B cell (primary cell): Measurements from ENCODE around the gene DNAH8. TPM values are rescaled to one million over a fixed set of nuclear protein-coding genes. Genes with fewer than 3 reads are reported as not detected.

Experiments used
- ATAC-seq: fragments of 200-7000 bp; cut with Tn5 transposase; one replicate; pipeline ENCODE4 v1.10.0; 2021; ENCODE audit warnings: low read depth, mild to moderate bottlenecking, moderate number of reproducible peaks, moderate library complexity
- CTCF ChIA-PET: fragments of 350-600 bp; sonication (Branson Sonifier 250); formaldehyde crosslinking; loops from one replicate; lab custom pipeline; 2021; ENCODE audit warnings: antibody characterized with exemption, inconsistent platforms; lab: Charles Lee
- POLR2A ChIA-PET: fragments of 350-600 bp; sonication (Branson Sonifier 250); formaldehyde crosslinking; loops from one replicate; lab custom pipeline; 2021; ENCODE audit warnings: antibody characterized with exemption; lab: Charles Lee
- DNase-seq: peaks from one replicate; pipeline ENCODE4 v3.0.0; 2013
- H2AFZ ChIP-seq: 2 replicates; pipeline ENCODE4 v1.6.1; 2012; ENCODE audit warnings: mild to moderate bottlenecking, low read depth, low read length; ENCODE audit not compliant: insufficient read depth, poor library complexity, severe bottlenecking
- H3K27ac ChIP-seq, 2 donors: 1 replicate in 1 of 2; 2 replicates in 1 of 2; pipeline ENCODE4 v1.5.1; 2012 to 2013; ENCODE audit warnings: low read length in 2 of 2, mild to moderate bottlenecking in 2 of 2, moderate library complexity in 1 of 2
- H3K27me3 ChIP-seq, 4 experiments: fragments of 200-600 bp in 1 of 4; sonication (generic) in 1 of 4; replicated peaks in 1 of 4; 1 replicate in 2 of 4; 2 replicates in 2 of 4; pipeline versions ENCODE4 v1.6.1 to v1.7.0; 2013 to 2016; ENCODE audit warnings: low read length in 3 of 4, mild to moderate bottlenecking in 2 of 4, mixed read lengths in 1 of 4, moderate library complexity in 1 of 4; ENCODE audit not compliant: insufficient read depth in 4 of 4, control insufficient read depth in 3 of 4; ENCODE audit errors: control extremely low read depth in 1 of 4
- H3K36me3 ChIP-seq, 2 experiments: replicated peaks in 1 of 2; 1 replicate in 1 of 2; 2 replicates in 1 of 2; pipeline versions ENCODE4 v1.6.1 to v1.7.1; 2013; ENCODE audit warnings: low read length in 1 of 2; ENCODE audit not compliant: insufficient read depth in 2 of 2, control insufficient read depth in 1 of 2; ENCODE audit errors: control extremely low read depth in 1 of 2, extremely low read depth in 1 of 2
- H3K4me1 ChIP-seq, 2 donors: fragments of 200-600 bp in 1 of 2; sonication (generic) in 1 of 2; 1 replicate in 1 of 2; 2 replicates in 1 of 2; pipeline versions ENCODE4 v1.5.1 to v1.6.1; 2013 to 2017; ENCODE audit warnings: low read length in 2 of 2; ENCODE audit not compliant: control insufficient read depth in 2 of 2, insufficient read depth in 2 of 2
- H3K4me2 ChIP-seq: replicated peaks from 2 replicates; pipeline ENCODE3; 2012; ENCODE audit warnings: mild to moderate bottlenecking, low read depth, low read length; ENCODE audit not compliant: poor library complexity, severe bottlenecking
- H3K4me3 ChIP-seq, 5 experiments: fragments of 200-600 bp in 1 of 5; sonication (generic) in 1 of 5; 1 replicate in 3 of 5; 2 replicates in 2 of 5; pipeline versions ENCODE4 v1.5.1 to v1.7.0; 2011 to 2016; ENCODE audit warnings: low read length in 4 of 5, mild to moderate bottlenecking in 4 of 5, low read depth in 2 of 5, control low read depth in 1 of 5, moderate library complexity in 1 of 5; ENCODE audit not compliant: insufficient read depth in 1 of 5; ENCODE audit errors: control extremely low read depth in 1 of 5, extremely low read depth in 1 of 5
- H3K79me2 ChIP-seq: fragments of 200-600 bp; sonication (generic); one replicate; pipeline ENCODE4 v1.6.0; 2016; ENCODE audit warnings: low read length; ENCODE audit not compliant: control insufficient read depth, insufficient read depth
- H3K9ac ChIP-seq: fragments of 200-600 bp; sonication (generic); 2 replicates; pipeline ENCODE4 v1.6.1; 2017; ENCODE audit warnings: mild to moderate bottlenecking, low read length, moderate library complexity
- H3K9me3 ChIP-seq, 3 donors: one replicate each; pipeline versions ENCODE4 v1.6.1 to v1.7.1; 2013; ENCODE audit warnings: low read length in 2 of 3; ENCODE audit not compliant: control insufficient read depth in 2 of 3, insufficient read depth in 1 of 3; ENCODE audit errors: control extremely low read depth in 1 of 3
- H4K20me1 ChIP-seq: 2 replicates; pipeline ENCODE4 v1.6.0; 2012; ENCODE audit warnings: mild to moderate bottlenecking, low read length; ENCODE audit not compliant: insufficient read depth, control insufficient read depth, poor library complexity, severe bottlenecking
- H3K27ac Mint-ChIP-seq: one replicate; pipeline ENCODE4 v1.8.0; 2021; ENCODE audit warnings: mixed read lengths
- H3K27me3 Mint-ChIP-seq: one replicate; pipeline ENCODE4 v1.8.0; 2021; ENCODE audit warnings: mixed read lengths
- H3K4me1 Mint-ChIP-seq: one replicate; pipeline ENCODE4 v1.8.0; 2021; ENCODE audit warnings: mixed read lengths
- H3K4me3 Mint-ChIP-seq: one replicate; pipeline ENCODE4 v1.8.0; 2021; ENCODE audit warnings: mixed read lengths
- H3K9me3 Mint-ChIP-seq: one replicate; pipeline ENCODE4 v1.8.0; 2022; ENCODE audit warnings: mixed read lengths; ENCODE audit not compliant: insufficient read depth
- EZH2 ChIP-seq: IDR thresholded peaks from 2 replicates; pipeline ENCODE4 v1.6.1; 2012; ENCODE audit warnings: borderline replicate concordance, low read depth, mild to moderate bottlenecking, moderate library complexity, low read length; ENCODE audit not compliant: insufficient read depth, poor library complexity, severe bottlenecking
- WGBS: methylation state at CpG from one replicate; pipeline ENCODE4 v1.1.5; 2013; ENCODE audit warnings: missing lambda C conversion rate; ENCODE audit not compliant: insufficient coverage; 5-methylcytosine and 5-hydroxymethylcytosine counted together
- intact Hi-C: fragments of 100-400 bp; cut with micrococcal nuclease; formaldehyde crosslinking; loops from one replicate; pipeline ENCODE4 v1.10.0; 2022
- polyA plus RNA-seq: library from polyadenylated mRNA; depleted of rRNA; stranded (reverse); fragments of >200 nt; gene quantifications from 2 replicates; pipeline ENCODE4 v1.2.3, GENCODE V29; 2012
- total RNA-seq, 2 donors: library from RNA; stranded (reverse); fragments of 120-200 nt in 1 of 2; gene quantifications; 1 replicate in 1 of 2; 2 replicates in 1 of 2; pipeline versions ENCODE4 v1.2.3 to v1.2.4, GENCODE V29; 2013 to 2022
- TF ChIP-seq, protein P1 (sequence below): fragments of 200-600 bp; IDR thresholded peaks from one replicate; pipeline ENCODE4 v1.8.0; 2022; ENCODE audit warnings: antibody characterized with exemption, mild to moderate bottlenecking

DNAH8 gene
- total and polyA plus RNA-seq, 2 donors (not counting 1 experiment from before 2014, with no cell fraction given), result 0.69 to 1.1 TPM

DNA sequence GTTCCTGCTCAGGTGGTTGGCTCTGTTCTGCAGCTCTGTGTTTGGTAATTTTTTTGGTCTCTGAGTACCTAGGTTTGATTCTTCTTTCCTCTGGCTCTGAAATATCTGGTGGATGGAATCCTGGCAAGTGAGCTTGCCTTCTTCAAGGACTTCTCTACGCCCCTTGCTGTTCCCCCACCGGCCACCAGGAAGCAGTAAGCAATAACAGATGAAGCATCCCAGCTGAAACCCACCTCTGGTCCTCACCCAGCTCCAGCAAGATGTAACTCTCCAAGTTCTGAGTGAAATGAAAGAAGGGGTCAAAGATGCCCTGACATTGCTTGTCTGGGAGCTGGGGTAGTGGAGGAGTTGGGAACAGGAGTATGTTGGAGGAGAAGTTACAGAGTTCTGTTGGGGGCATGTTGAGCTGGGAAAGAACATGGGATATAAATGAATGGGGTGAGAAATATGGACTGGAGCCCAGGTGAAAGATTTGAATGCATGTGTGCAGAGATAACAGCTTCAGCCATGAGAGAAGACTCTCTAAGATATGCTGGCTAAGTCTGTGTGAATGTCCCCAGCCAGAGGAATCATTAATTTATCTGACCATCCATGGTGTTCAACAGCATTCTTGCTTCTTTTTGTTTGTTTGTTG is 282.1 kb downstream of the DNAH8 start:
- Histone ChIP-seq H3K4me1 (no peaks in the 10 kb centered on the region), H2AFZ (no peak overlapping the region), H4K20me1 (no peaks in the 10 kb centered on the region), H3K9ac (no peak overlapping the region), H3K27me3 (peaks cover 0 to 9% (median 2%) of the 10 kb centered on the region in 4 experiments), H3K4me3 (no peak overlapping the region), H3K36me3 (no peaks in the 10 kb centered on the region), H3K4me2 (no peak overlapping the region), H3K79me2 (no peaks in the 10 kb centered on the region), H3K27ac (no peak overlapping the region), H3K9me3 (no peaks in the 10 kb centered on the region)
- no peaks in the 10 kb centered on the region for H3K4me1 Mint-ChIP-seq
- WGBS, result no CpG with 5 or more reads among the region's 2 CpGs
- no peak overlapping the region for H3K4me3 Mint-ChIP-seq
- H3K27me3 Mint-ChIP-seq, result peaks cover 36% of the 10 kb centered on the region
- ChIA-PET CTCF (interaction anchor here (0.8 to 2.2 kb wide), 14 partner anchors 13 to 338 kb away, joined by 3 to 21 read pairs (median 3); no protein-coding TSS in a partner anchor), POLR2A (no interaction called here)
- no peak overlapping the region for H3K27ac Mint-ChIP-seq
- no peaks in the 10 kb centered on the region for H3K9me3 Mint-ChIP-seq
- DNase-seq, result peak; percentile 27
- no peak for TF ChIP-seq EZH2
- TF ChIP-seq, protein P1, sequence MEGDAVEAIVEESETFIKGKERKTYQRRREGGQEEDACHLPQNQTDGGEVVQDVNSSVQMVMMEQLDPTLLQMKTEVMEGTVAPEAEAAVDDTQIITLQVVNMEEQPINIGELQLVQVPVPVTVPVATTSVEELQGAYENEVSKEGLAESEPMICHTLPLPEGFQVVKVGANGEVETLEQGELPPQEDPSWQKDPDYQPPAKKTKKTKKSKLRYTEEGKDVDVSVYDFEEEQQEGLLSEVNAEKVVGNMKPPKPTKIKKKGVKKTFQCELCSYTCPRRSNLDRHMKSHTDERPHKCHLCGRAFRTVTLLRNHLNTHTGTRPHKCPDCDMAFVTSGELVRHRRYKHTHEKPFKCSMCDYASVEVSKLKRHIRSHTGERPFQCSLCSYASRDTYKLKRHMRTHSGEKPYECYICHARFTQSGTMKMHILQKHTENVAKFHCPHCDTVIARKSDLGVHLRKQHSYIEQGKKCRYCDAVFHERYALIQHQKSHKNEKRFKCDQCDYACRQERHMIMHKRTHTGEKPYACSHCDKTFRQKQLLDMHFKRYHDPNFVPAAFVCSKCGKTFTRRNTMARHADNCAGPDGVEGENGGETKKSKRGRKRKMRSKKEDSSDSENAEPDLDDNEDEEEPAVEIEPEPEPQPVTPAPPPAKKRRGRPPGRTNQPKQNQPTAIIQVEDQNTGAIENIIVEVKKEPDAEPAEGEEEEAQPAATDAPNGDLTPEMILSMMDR, result peak; percentile 60
- ATAC-seq, result no peak
- intact Hi-C loops, result no loop called here

DNA sequence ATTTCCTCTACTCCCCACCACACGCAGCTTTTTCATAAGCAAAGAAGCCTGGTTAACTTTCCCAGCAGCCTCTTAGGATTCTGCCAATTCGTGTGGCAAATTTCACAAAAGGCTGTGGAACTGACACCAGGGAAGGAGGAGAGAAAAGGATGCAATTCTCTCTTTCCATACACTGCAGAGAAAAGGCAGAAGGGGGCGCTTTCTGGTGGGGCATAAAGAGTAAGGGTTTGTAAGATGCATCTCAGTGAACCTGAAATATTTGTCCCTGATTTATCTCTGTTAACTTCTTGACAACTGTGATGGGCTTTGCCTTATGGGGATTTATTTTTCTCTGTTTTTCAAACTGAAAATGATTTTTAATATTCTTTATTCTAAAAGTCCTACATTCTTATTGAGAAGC is 288.0 kb downstream of the DNAH8 start:
- Histone ChIP-seq H3K4me3 (no peak overlapping the region), H4K20me1 (no peaks in the 10 kb centered on the region), H3K27ac (no peak overlapping the region), H3K36me3 (no peaks in the 10 kb centered on the region), H3K79me2 (no peaks in the 10 kb centered on the region), H3K27me3 (peaks cover 0 to 11% (median 7%) of the 10 kb centered on the region in 4 experiments), H3K4me2 (no peak overlapping the region), H3K9ac (no peak overlapping the region), H3K4me1 (no peaks in the 10 kb centered on the region), H2AFZ (no peak overlapping the region), H3K9me3 (no peaks in the 10 kb centered on the region)
- H3K27me3 Mint-ChIP-seq, result peaks cover 30% of the 10 kb centered on the region
- WGBS, result 43% methylated on average over 1 of the region's 3 CpGs
- TF ChIP-seq, protein P1, result no peak
- no peak for TF ChIP-seq EZH2
- no peak for ATAC-seq
- no peaks in the 10 kb centered on the region for H3K4me1 Mint-ChIP-seq
- ChIA-PET CTCF (interaction anchor here (1.0 to 1.4 kb wide), 3 partner anchors 14 to 302 kb away, joined by 3 to 4 read pairs (median 3); no protein-coding TSS in a partner anchor), POLR2A (no interaction called here)
- DNase-seq, result no peak
- intact Hi-C loops, result loop anchor here (10.0 kb wide), 1 partner anchor 142 kb away; no protein-coding TSS in a partner anchor
- no peak overlapping the region for H3K27ac Mint-ChIP-seq
- H3K9me3 Mint-ChIP-seq, result no peaks in the 10 kb centered on the region
- H3K4me3 Mint-ChIP-seq, result no peak overlapping the region
